ENCODE data around the gene IGF1.

The IGF1 gene

GRCh38 chr12:102437511-102437910, 42.9 kb downstream of the IGF1 start:
- no peak overlapping the region for H3K4me3 ChIP-seq (ENCODE audit: low read depth, low read length)
- no peaks in the 10 kb centered on the region for H3K9me3 ChIP-seq (ENCODE audit: control insufficient read depth, insufficient read depth, low read length)

GRCh38 chr12:102436867-102437266, 43.5 kb downstream of the IGF1 start:
- no peaks in the 10 kb centered on the region for H3K27me3 ChIP-seq (ENCODE audit: control insufficient read depth, insufficient read depth, low read length)
- H3K4me3 ChIP-seq (ENCODE audit: low read depth, low read length), result no peak overlapping the region
- H3K9ac ChIP-seq (ENCODE audit: low read depth, low read length), result no peak overlapping the region
- H3K36me3 ChIP-seq (ENCODE audit: control insufficient read depth, insufficient read depth, low read length), result no peaks in the 10 kb centered on the region
- no peaks in the 10 kb centered on the region for H3K9me3 ChIP-seq (ENCODE audit: control insufficient read depth, insufficient read depth, low read length)
- H3K4me1 ChIP-seq (ENCODE audit: control insufficient read depth, insufficient read depth, low read length), result no peaks in the 10 kb centered on the region

More at GRCh38 chr12:102437511-102437910, 42.9 kb downstream of the IGF1 start:
- H3K4me1 ChIP-seq (ENCODE audit: control insufficient read depth, insufficient read depth, low read length), result no peaks in the 10 kb centered on the region
- no peaks in the 10 kb centered on the region for H3K27me3 ChIP-seq (ENCODE audit: control insufficient read depth, insufficient read depth, low read length)
- no peak overlapping the region for H3K9ac ChIP-seq (ENCODE audit: low read depth, low read length)
- no peaks in the 10 kb centered on the region for H3K36me3 ChIP-seq (ENCODE audit: control insufficient read depth, insufficient read depth, low read length)

- no peak overlapping the region for H3K9ac ChIP-seq (ENCODE audit: low read depth, low read length)
- H3K36me3 ChIP-seq (ENCODE audit: control insufficient read depth, insufficient read depth, low read length), result no peaks in the 10 kb centered on the region
- H3K4me3 ChIP-seq (ENCODE audit: low read depth, low read length), result no peak overlapping the region
- H3K27me3 ChIP-seq (ENCODE audit: control insufficient read depth, insufficient read depth, low read length), result no peaks in the 10 kb centered on the region
- H3K4me1 ChIP-seq (ENCODE audit: control insufficient read depth, insufficient read depth, low read length), result no peaks in the 10 kb centered on the region
- H3K9me3 ChIP-seq (ENCODE audit: control insufficient read depth, insufficient read depth, low read length), result no peaks in the 10 kb centered on the region
These were observed 44.4 kb downstream of the IGF1 start for GRCh38 chr12:102435827-102436436.

GRCh38 chr12:102433304-102433703, 47.1 kb downstream of the IGF1 start:
- Histone ChIP-seq H3K9ac (ENCODE audit: low read depth, low read length) (no peak overlapping the region), H3K36me3 (ENCODE audit: control insufficient read depth, insufficient read depth, low read length) (no peaks in the 10 kb centered on the region), H3K4me3 (ENCODE audit: low read depth, low read length) (no peak overlapping the region), H3K9me3 (ENCODE audit: control insufficient read depth, insufficient read depth, low read length) (no peaks in the 10 kb centered on the region), H3K4me1 (ENCODE audit: control insufficient read depth, insufficient read depth, low read length) (no peaks in the 10 kb centered on the region), H3K27me3 (ENCODE audit: control insufficient read depth, insufficient read depth, low read length) (no peaks in the 10 kb centered on the region)

- Histone ChIP-seq H3K4me3 (ENCODE audit: low read depth, low read length) (no peak overlapping the region), H3K4me1 (ENCODE audit: control insufficient read depth, insufficient read depth, low read length) (no peaks in the 10 kb centered on the region), H3K27me3 (ENCODE audit: control insufficient read depth, insufficient read depth, low read length) (no peaks in the 10 kb centered on the region), H3K9me3 (ENCODE audit: control insufficient read depth, insufficient read depth, low read length) (no peaks in the 10 kb centered on the region), H3K36me3 (ENCODE audit: control insufficient read depth, insufficient read depth, low read length) (no peaks in the 10 kb centered on the region), H3K9ac (ENCODE audit: low read depth, low read length) (no peak overlapping the region)
These were observed 49.7 kb downstream of the IGF1 start for GRCh38 chr12:102430661-102431060.

GRCh38 chr12:102429211-102430154, 50.9 kb downstream of the IGF1 start:
- Histone ChIP-seq H3K9me3 (ENCODE audit: control insufficient read depth, insufficient read depth, low read length) (no peaks in the 10 kb centered on the region), H3K9ac (ENCODE audit: low read depth, low read length) (no peak overlapping the region), H3K36me3 (ENCODE audit: control insufficient read depth, insufficient read depth, low read length) (no peaks in the 10 kb centered on the region), H3K4me1 (ENCODE audit: control insufficient read depth, insufficient read depth, low read length) (no peaks in the 10 kb centered on the region), H3K4me3 (ENCODE audit: low read depth, low read length) (no peak overlapping the region), H3K27me3 (ENCODE audit: control insufficient read depth, insufficient read depth, low read length) (no peaks in the 10 kb centered on the region)

GRCh38 chr12:102427543-102427941, 52.8 kb downstream of the IGF1 start:
- no peaks in the 10 kb centered on the region for H3K4me1 ChIP-seq (ENCODE audit: control insufficient read depth, insufficient read depth, low read length)
- H3K36me3 ChIP-seq (ENCODE audit: control insufficient read depth, insufficient read depth, low read length), result no peaks in the 10 kb centered on the region
- H3K9me3 ChIP-seq (ENCODE audit: control insufficient read depth, insufficient read depth, low read length), result no peaks in the 10 kb centered on the region
- no peak overlapping the region for H3K9ac ChIP-seq (ENCODE audit: low read depth, low read length)
- no peak overlapping the region for H3K4me3 ChIP-seq (ENCODE audit: low read depth, low read length)
- H3K27me3 ChIP-seq (ENCODE audit: control insufficient read depth, insufficient read depth, low read length), result no peaks in the 10 kb centered on the region

GRCh38 chr12:102426599-102427542, 53.5 kb downstream of the IGF1 start:
- Histone ChIP-seq H3K4me1 (ENCODE audit: control insufficient read depth, insufficient read depth, low read length) (no peaks in the 10 kb centered on the region), H3K27me3 (ENCODE audit: control insufficient read depth, insufficient read depth, low read length) (no peaks in the 10 kb centered on the region), H3K4me3 (ENCODE audit: low read depth, low read length) (no peak overlapping the region), H3K9me3 (ENCODE audit: control insufficient read depth, insufficient read depth, low read length) (no peaks in the 10 kb centered on the region), H3K36me3 (ENCODE audit: control insufficient read depth, insufficient read depth, low read length) (no peaks in the 10 kb centered on the region), H3K9ac (ENCODE audit: low read depth, low read length) (no peak overlapping the region)

GRCh38 chr12:102425109-102426039, 55.0 kb downstream of the IGF1 start:
- Histone ChIP-seq H3K4me3 (ENCODE audit: low read depth, low read length) (no peak overlapping the region), H3K9me3 (ENCODE audit: control insufficient read depth, insufficient read depth, low read length) (no peaks in the 10 kb centered on the region), H3K27me3 (ENCODE audit: control insufficient read depth, insufficient read depth, low read length) (no peaks in the 10 kb centered on the region), H3K4me1 (ENCODE audit: control insufficient read depth, insufficient read depth, low read length) (no peaks in the 10 kb centered on the region), H3K9ac (ENCODE audit: low read depth, low read length) (no peak overlapping the region), H3K36me3 (ENCODE audit: control insufficient read depth, insufficient read depth, low read length) (no peaks in the 10 kb centered on the region)

- H3K4me3 ChIP-seq (ENCODE audit: low read depth, low read length), result no peak overlapping the region
These were observed 56.9 kb downstream of the IGF1 start for GRCh38 chr12:102423462-102423861.

More at GRCh38 chr12:102423462-102423861, 56.9 kb downstream of the IGF1 start:
- Histone ChIP-seq H3K9ac (ENCODE audit: low read depth, low read length) (no peak overlapping the region), H3K27me3 (ENCODE audit: control insufficient read depth, insufficient read depth, low read length) (no peaks in the 10 kb centered on the region), H3K36me3 (ENCODE audit: control insufficient read depth, insufficient read depth, low read length) (no peaks in the 10 kb centered on the region), H3K4me1 (ENCODE audit: control insufficient read depth, insufficient read depth, low read length) (no peaks in the 10 kb centered on the region), H3K9me3 (ENCODE audit: control insufficient read depth, insufficient read depth, low read length) (no peaks in the 10 kb centered on the region)
